PC-9 (cell line): ENCODE results near the gene PSMD1. TPM values are rescaled to one million over a fixed set of nuclear protein-coding genes. Genes with fewer than 3 reads are reported as not detected.

ENCODE experiments used
- BruUV-seq: library from RNA; stranded (reverse); fragments of 400-500 nt; replicated peaks from 2 replicates; lab custom pipeline; 2021; lab: Mats Ljungman, UMichigan
- CTCF ChIA-PET: fragments of 300-600 bp; sonication (Branson Sonifier 250); formaldehyde crosslinking; loops from one replicate; lab custom pipeline; 2022; ENCODE audit warnings: antibody characterized with exemption; lab: Charles Lee
- POLR2A ChIA-PET: fragments of 300-600 bp; sonication (Branson Sonifier 250); formaldehyde crosslinking; loops from one replicate; lab custom pipeline; 2022; ENCODE audit warnings: antibody characterized with exemption; ENCODE audit not compliant: unreplicated experiment; lab: Charles Lee
- DNase-seq, 2 experiments: peaks; one replicate each; pipeline versions ENCODE4 v3.0.0 to v3.0.0-alpha.2; 2015 to 2022; ENCODE audit warnings: mixed read lengths in 1 of 2
- H2AFZ ChIP-seq: fragments of 200-600 bp; sonication (generic); 2 replicates; pipeline ENCODE4 v1.8.1; 2017; ENCODE audit warnings: antibody characterized with exemption
- H3F3A ChIP-seq: fragments of 200-600 bp; sonication (generic); 2 replicates; pipeline ENCODE4 v1.8.1; 2017; ENCODE audit warnings: antibody characterized with exemption, mild to moderate bottlenecking, low read depth; ENCODE audit not compliant: insufficient read depth
- H3K27ac ChIP-seq: fragments of 200-600 bp; sonication (generic); 2 replicates; pipeline ENCODE4 v1.6.1; 2016; ENCODE audit warnings: mixed run types
- H3K27me3 ChIP-seq: fragments of 200-600 bp; sonication (generic); 2 replicates; pipeline ENCODE4 v1.6.1; 2016; ENCODE audit warnings: low read depth, mixed run types; ENCODE audit not compliant: insufficient read depth
- H3K36me3 ChIP-seq: fragments of 200-600 bp; sonication (generic); 2 replicates; pipeline ENCODE4 v1.6.1; 2016; ENCODE audit warnings: low read depth, mixed run types
- H3K4me1 ChIP-seq: fragments of 200-600 bp; sonication (generic); replicated peaks from 2 replicates; pipeline ENCODE4 v1.6.1; 2016; ENCODE audit warnings: mixed run types; ENCODE audit not compliant: insufficient read depth
- H3K4me2 ChIP-seq: fragments of 200-600 bp; sonication (generic); 2 replicates; pipeline ENCODE4 v1.6.1; 2017; ENCODE audit warnings: mixed run types
- H3K4me3 ChIP-seq: fragments of 200-600 bp; sonication (generic); 2 replicates; pipeline ENCODE4 v1.6.1; 2016; ENCODE audit warnings: mixed run types
- H3K79me2 ChIP-seq: fragments of 200-600 bp; sonication (generic); 2 replicates; pipeline ENCODE4 v1.6.1; 2017; ENCODE audit warnings: low read depth, mixed run types
- H3K9me2 ChIP-seq: fragments of 200-600 bp; sonication (generic); 2 replicates; pipeline ENCODE4 v1.8.1; 2017; ENCODE audit warnings: mild to moderate bottlenecking; ENCODE audit not compliant: insufficient read depth
- H3K9me3 ChIP-seq: fragments of 200-600 bp; sonication (generic); 2 replicates; pipeline ENCODE4 v1.8.1; 2016; ENCODE audit warnings: low read depth; ENCODE audit not compliant: insufficient read depth
- H4K20me1 ChIP-seq: fragments of 200-600 bp; sonication (generic); 2 replicates; pipeline ENCODE4 v1.8.1; 2017; ENCODE audit not compliant: insufficient read depth
- CTCF ChIP-seq: fragments of 200-600 bp; sonication (generic); conservative IDR thresholded peaks from 2 replicates; pipeline ENCODE4 v1.6.1; 2017; ENCODE audit warnings: mixed run types, antibody characterized with exemption, mild to moderate bottlenecking, moderate library complexity
- EZH2 ChIP-seq: fragments of 200-600 bp; sonication (generic); IDR thresholded peaks from 2 replicates; pipeline ENCODE4 v1.8.0; 2017; ENCODE audit warnings: antibody characterized with exemption, low read depth
- intact Hi-C: fragments of 100-400 bp; cut with micrococcal nuclease; formaldehyde crosslinking; loops from one replicate; pipeline ENCODE4 v1.10.0; 2022; ENCODE audit not compliant: unreplicated experiment
- total RNA-seq: library from RNA; stranded (reverse); gene quantifications from 2 replicates; pipeline ENCODE4 v1.2.3, GENCODE V29; 2021

PSMD1 gene
- total RNA-seq, 1 experiment from 2014 or later, result 119 TPM

GRCh38 chr2:231110551-231110950 is 53.9 kb downstream of the PSMD1 start:
- ChIA-PET CTCF (no interaction called here), POLR2A (no interaction called here)
- no peaks in the 10 kb centered on the region for H3K9me3 ChIP-seq
- peaks cover 24% of the 10 kb centered on the region for H3K36me3 ChIP-seq
- no peak for DNase-seq
- no peak overlapping the region for H2AFZ ChIP-seq
- peaks cover 3% of the 10 kb centered on the region for H3K79me2 ChIP-seq
- no peak overlapping the region for H3K4me3 ChIP-seq
- H3K9me2 ChIP-seq, result no peaks in the 10 kb centered on the region
- no peaks in the 10 kb centered on the region for H3K4me1 ChIP-seq
- H3K27me3 ChIP-seq, result no peaks in the 10 kb centered on the region
- intact Hi-C loops, result no loop called here
- TF ChIP-seq EZH2 (no peak), CTCF (no peak)
- H4K20me1 ChIP-seq, result peaks cover 8% of the 10 kb centered on the region
- no peak overlapping the region for H3K27ac ChIP-seq
- no peak overlapping the region for H3K4me2 ChIP-seq
- H3F3A ChIP-seq, result peaks cover 10% of the 10 kb centered on the region; the same call in 1 of the 2 replicates
- no TSS peak for BruUV-seq

- no peaks in the 10 kb centered on the region for H3K9me3 ChIP-seq
- peaks cover 16% of the 10 kb centered on the region for H4K20me1 ChIP-seq
- POLR2A ChIA-PET, result interaction anchor here (0.8 kb wide), 1 partner anchor 10 kb away, joined by 10 read pairs; no protein-coding TSS in a partner anchor
- no peak overlapping the region for H3K4me2 ChIP-seq
- TF ChIP-seq EZH2, result no peak
- no peak for TF ChIP-seq CTCF
- H3K4me3 ChIP-seq, result no peak overlapping the region
- H3K27me3 ChIP-seq, result no peaks in the 10 kb centered on the region
- H3K4me1 ChIP-seq, result no peaks in the 10 kb centered on the region
- H3F3A ChIP-seq, result 0 out of 2 replicates have a peak, but pooled peaks cover 3% of the 10 kb centered on the region
- CTCF ChIA-PET, result no interaction called here
- intact Hi-C loops, result no loop called here
- no peak for DNase-seq
- H3K36me3 ChIP-seq, result peaks cover 22% of the 10 kb centered on the region; the same call in 1 of the 2 replicates
- no TSS peak for BruUV-seq
- H3K9me2 ChIP-seq, result no peaks in the 10 kb centered on the region
- no peak overlapping the region for H3K27ac ChIP-seq
- peaks cover 3% of the 10 kb centered on the region; the same call in 1 of the 2 replicates for H3K79me2 ChIP-seq
- H2AFZ ChIP-seq, result no peak overlapping the region
These were observed 55.3 kb downstream of the PSMD1 start for GRCh38 chr2:231111987-231112386.

DNA sequence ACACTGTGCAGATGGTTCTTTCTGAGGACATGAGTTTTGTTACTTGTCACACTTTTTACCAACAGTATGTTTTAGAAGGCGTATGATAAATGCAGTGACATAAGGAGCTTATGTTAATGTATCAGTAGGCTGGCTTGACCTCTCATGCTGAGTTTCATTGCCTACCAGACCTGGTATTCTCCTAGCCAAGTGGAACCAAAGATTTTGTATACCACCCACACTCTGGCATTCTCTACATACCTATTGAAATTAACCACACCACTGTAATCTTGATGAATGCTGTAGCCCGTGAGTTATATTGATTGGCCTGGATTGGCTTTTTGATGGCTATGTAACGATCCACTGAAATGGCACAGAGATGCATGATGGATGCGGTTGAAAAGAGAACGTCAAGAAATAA is 56.8 kb downstream of the PSMD1 start:
- H3K9me3 ChIP-seq, result no peaks in the 10 kb centered on the region
- peaks cover 20% of the 10 kb centered on the region; the same call in 1 of the 2 replicates for H3K36me3 ChIP-seq
- BruUV-seq, result no TSS peak
- no peak overlapping the region for H3K27ac ChIP-seq
- H3K4me3 ChIP-seq, result no peak overlapping the region
- ChIA-PET CTCF (no interaction called here), POLR2A (no interaction called here)
- H3K4me1 ChIP-seq, result no peaks in the 10 kb centered on the region
- H3K4me2 ChIP-seq, result no peak overlapping the region
- H4K20me1 ChIP-seq, result peaks cover 16% of the 10 kb centered on the region
- H3K27me3 ChIP-seq, result no peaks in the 10 kb centered on the region
- peaks cover 3% of the 10 kb centered on the region; the same call in 1 of the 2 replicates for H3K79me2 ChIP-seq
- H3K9me2 ChIP-seq, result no peaks in the 10 kb centered on the region
- H3F3A ChIP-seq, result 0 out of 2 replicates have a peak, but pooled peaks cover 3% of the 10 kb centered on the region
- intact Hi-C loops, result no loop called here
- no peak for TF ChIP-seq EZH2
- TF ChIP-seq CTCF, result no peak
- H2AFZ ChIP-seq, result no peak overlapping the region
- DNase-seq, result no peak
